IPS-NIHi7 (cell line): ENCODE data around the gene ICA1L.
"Not testable (repeated sequence)": the region's sequence is repeated elsewhere in the genome, so short reads cannot be mapped to it uniquely, and the experiment has no call there.

ENCODE experiments used
- DNase-seq: peaks from one replicate; pipeline ENCODE4 v3.0.0; 2012; ENCODE audit warnings: mixed read lengths; ENCODE audit errors: extremely low spot score

ICA1L gene

GRCh38 chr2:202871300-202872141, at the start of gene ICA1L:
ICA1L (minus strand) TSS chr2:202871766; CDS start chr2:202829009, 42,757 bp downstream.
- DNase-seq = peak; percentile 75

GRCh38 chr2:202918860-202919259, 47.3 kb upstream of the ICA1L start:
- DNase-seq = no peak

- not testable (repeated sequence) for DNase-seq
Observed at GRCh38 chr2:202912342-202913201, 41.0 kb upstream of the ICA1L start.

DNA sequence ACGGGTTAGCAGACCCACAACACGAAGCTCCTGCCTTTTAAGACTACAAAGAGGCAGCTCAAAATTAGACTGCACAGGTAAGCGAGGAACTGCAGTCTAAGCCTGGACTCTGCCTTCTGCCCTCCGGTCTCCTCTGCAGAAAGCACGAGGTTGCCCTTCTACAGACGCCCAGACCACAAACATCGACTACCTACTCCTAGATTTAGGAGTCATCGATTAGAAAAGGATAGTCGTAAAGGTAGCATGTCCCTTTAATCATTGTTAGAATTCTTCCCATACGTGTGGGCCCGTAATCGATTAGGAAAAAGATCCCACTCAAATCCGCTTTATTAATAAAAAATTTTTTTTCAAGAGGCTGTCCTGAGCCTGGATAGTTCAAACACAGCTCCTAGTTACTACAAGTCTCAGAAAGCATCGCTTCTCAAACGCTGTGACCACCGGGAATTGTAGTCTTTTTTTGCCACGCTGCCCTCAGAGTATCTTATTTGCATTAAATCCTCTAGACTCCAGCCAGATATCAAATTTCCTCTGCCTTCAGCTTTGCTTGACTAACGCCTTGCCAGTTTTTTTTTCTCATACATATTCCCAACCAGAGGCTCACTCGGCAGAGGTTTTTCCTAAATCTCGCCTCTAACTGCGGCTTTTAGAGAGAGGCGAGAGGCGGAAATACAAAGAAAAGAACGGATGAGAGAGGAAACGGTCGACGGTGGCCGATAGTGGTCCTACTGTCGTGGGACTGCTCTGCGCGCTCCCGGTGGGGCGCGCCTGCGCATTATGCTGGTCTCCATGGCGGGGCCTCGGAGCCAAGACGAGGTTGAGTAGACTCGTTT, 40.2 kb upstream of the ICA1L start, which contains the start of the genes CARF and WDR12:
CARF (plus strand) TSS at position 764 of the 830 bp plus-strand sequence. CDS start 29,628 bp downstream, outside the sequence.
WDR12 (minus strand) TSS at position 162 of the 830 bp plus-strand sequence. CDS start 197 bp downstream, outside the sequence.
- DNase-seq = peak; percentile 92

DNA sequence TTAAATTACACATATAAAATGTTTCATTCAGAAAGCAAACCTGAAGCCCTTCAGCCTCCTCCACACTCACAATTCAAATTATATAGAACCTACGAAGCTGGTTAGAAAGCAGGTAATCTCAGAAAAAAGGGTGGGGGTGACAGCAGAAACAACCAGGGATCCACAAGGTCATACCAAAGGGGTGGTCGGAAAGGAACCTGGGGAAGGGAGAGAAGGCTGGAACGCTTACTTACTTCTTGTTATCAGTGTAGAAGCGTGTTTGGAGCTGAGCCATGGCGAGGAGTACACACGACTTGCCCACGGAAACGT, 39.6 kb upstream of the ICA1L start:
- peak; percentile 38 for DNase-seq

DNA sequence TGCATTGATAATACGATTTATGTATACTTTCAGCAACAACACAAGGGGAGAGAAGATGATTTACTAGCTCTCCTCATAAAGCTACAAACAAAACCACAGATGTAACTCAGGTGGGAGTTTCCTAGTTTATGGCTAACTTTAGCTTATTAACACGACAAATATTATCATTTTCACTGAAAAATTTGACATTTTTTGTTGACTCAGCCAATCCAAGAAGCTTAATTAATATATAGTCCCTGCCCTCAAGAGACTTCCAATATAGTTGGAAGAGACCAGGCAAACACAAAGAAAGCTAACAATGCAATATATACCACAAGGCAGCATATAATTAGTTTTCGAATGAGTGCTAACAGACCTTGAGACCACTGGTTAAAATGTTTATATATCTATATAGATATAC, 39.1 kb upstream of the ICA1L start:
- no peak for DNase-seq

DNA sequence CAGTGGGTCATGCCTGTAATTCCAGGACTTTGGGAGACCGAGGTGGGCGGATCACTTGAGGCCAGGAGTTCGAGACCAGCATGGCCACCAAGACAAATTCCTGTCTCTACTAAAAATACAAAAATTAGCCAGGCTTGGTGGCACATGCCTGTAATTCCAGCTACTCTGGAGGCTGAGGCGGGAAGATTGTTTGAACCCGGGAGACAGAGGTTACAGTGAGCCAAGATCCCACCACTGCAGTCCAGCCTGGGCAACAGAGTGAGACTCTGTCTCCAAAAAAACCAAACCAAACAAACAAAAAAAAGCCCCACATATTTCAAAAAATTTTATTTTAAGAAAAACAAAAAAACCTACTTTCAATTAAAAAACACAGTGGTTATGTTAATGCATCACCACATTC, 38.7 kb upstream of the ICA1L start:
- DNase-seq = not testable (repeated sequence)

- no peak for DNase-seq
Observed at GRCh38 chr2:202909394-202910192, 38.0 kb upstream of the ICA1L start.

DNA sequence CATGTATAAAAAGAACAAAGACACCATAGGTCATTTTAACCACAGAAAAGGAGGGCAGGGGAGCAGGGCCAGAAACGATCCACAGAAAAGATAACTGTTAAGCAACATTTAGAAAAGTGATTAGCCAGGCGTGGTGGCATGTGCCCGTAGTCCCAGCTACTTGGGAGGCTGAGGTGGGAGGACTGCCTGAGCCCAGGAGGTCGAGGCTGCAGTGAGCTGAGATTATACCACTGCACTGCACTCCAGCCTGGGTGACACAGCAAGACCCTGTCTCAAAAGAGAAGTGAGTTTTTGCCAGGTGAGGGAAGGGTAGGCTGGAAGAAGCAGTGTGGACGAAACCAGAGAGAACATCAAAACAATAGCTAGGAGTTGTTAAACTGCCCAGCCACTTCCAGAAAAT, 36.6 kb upstream of the ICA1L start:
- no peak for DNase-seq

GRCh38 chr2:202905507-202905906, 33.9 kb upstream of the ICA1L start:
- not testable (repeated sequence) for DNase-seq

DNA sequence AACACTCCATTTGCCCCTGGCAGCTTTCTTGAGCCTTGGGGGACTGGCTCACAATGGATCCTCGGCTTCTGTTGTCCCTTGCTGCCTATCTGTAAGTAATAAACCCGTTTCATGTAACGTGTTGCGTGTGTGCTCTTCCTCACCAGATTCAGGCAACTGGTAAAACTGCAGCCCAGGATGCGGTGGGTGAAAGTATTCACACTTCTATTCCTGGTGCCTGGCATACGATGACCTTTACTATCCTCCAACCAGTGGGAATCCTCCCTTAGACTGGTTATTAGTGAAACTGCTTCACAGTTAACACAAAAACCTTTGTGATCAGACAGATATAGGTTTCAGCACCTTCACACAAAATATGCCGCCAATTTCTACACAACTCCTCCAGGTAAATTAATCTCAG, 13.6 kb upstream of the ICA1L start:
- DNase-seq = no peak

GRCh38 chr2:202883987-202884675, 12.6 kb upstream of the ICA1L start:
- DNase-seq = no peak

GRCh38 chr2:202881570-202881969, 10.0 kb upstream of the ICA1L start:
- no peak for DNase-seq

DNA sequence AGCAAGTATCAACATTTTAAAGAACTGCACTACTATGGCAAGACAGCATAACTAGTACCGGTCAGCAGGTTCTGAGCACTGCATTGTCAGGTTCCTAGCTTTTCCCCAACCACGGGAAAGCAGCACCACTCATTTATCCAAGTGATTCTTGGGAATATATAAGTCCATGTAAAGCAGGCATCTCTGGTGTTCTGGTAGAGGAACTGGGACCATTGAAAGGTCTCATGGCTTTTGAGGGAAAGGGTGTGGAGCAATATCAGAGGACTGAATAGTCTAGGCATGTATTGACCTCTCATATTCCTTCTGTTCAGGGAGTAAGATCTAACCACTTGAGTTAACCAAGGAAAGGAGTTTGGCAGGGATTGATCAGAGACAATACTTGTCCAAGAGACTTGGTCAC, 6.1 kb upstream of the ICA1L start:
- no peak for DNase-seq

DNA sequence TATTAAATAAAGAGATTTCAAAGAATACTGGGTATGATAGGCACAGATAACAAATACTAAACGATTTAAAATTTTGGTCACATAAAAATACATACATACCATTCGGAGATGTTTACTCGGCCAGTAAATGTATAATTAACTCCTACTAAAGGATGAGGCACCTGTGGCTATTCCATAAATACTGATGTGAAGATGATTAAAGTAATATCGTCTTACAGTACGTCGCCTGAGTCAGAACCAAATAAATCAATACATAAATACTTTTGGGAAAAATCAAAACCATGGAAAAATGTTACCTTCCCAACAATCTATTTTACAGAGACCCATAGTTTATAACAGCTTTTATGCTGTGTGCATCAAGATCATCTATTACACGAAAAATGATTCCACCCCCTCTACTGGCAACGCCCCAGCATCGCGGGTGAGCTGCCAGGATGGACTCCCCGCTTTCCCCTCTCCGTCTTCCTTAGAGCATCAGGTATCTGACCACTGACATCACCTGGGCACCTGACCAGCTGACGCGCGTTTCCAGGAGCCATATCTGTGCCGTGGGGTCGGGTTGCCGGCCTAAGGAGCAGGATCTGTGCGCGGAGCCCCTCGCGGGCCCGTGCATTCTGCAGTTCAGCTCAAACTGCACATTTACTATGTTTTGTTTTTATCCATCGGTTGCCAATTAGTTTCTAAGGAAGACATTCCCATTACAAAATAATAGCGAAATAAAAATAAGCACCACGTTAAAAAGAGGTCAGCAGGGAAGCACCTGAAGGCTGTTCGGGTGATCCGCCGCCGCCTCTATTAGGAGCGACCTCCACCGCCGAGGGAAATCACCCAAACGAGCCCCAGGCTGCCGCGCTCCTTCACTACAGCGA, 901 bp downstream of the ICA1L start:
- DNase-seq = peak; percentile 81

- no peak for DNase-seq
Observed at GRCh38 chr2:202861987-202862386, 9.6 kb downstream of the ICA1L start.

DNA sequence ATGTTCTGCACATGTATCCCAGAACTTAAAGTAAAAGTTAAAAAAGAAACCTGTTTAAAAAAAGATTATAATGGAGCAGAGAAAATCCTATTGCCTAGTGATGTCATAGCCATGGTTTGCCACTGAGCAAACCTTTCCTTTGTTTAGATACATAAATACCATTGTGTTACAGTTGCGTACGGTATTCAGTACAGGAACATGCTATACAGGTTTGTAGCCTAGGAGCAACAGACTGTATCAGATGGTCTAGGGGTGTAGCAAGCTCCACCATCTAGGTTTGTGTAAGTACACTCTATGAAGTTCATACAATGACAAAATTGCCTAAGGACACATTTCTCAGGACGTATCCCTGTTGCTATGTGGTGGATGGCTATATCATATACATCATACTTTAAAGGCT, 13.0 kb downstream of the ICA1L start:
- DNase-seq = no peak

DNA sequence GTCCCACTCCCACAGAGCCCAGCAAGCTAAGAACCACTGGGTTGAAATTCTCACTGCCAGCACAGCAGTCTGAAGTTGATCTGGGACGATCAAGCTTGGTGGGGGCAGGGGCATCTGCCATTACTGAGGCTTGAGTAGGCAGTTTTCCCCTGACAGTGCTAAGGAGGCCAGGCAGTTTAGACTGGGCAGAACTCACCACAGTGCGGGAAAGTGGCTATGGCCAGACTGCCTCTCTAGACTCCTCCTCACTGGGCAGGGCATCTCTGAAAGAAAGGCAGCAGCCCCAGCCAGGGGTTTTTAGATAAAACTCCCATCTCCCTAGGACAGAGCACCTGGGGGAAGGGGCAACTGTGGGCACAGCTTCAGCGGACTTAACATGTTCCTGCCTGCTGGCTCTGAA, 22.2 kb downstream of the ICA1L start:
- not testable (repeated sequence) for DNase-seq

- no peak for DNase-seq
Observed at GRCh38 chr2:202848813-202849212, 22.8 kb downstream of the ICA1L start.
